Measurements from ENCODE around the gene PDIA6.

Gene PDIA6

GRCh38 chr2:10830641-10831399 is 18.2 kb upstream of the PDIA6 start:
- TF ChIP-seq CTCF (IDR thresholded peaks at IDR 0.05; ENCODE audit: insufficient read depth, low read length, poor library complexity, severe bottlenecking) (no peak), EZH2phosphoT487 (conservative IDR thresholded peaks at IDR 0.05; ENCODE audit: low read length) (no peak)
- H3K27ac ChIP-seq (ENCODE audit: low read depth, low read length) = no peak overlapping the region
- no peaks in the 10 kb centered on the region for H3K36me3 ChIP-seq (ENCODE audit: low read length)
- H3K4me3 ChIP-seq (ENCODE audit: insufficient read depth, low read length, poor library complexity, severe bottlenecking) = no peak overlapping the region
- H3K79me2 ChIP-seq (ENCODE audit: insufficient read depth, low read length) = no peaks in the 10 kb centered on the region
- H3F3A ChIP-seq (ENCODE audit: insufficient read depth) = no peaks in the 10 kb centered on the region
- no peaks in the 10 kb centered on the region for H3K9me2 ChIP-seq (replicated peaks; ENCODE audit: insufficient read depth, low read length)
- H3K4me2 ChIP-seq (ENCODE audit: low read depth, low read length, poor library complexity, severe bottlenecking) = no peak overlapping the region
- H3K27me3 ChIP-seq (ENCODE audit: low read length) = no peaks in the 10 kb centered on the region
- H2AFZ ChIP-seq (ENCODE audit: low read depth, low read length, severe bottlenecking) = no peak overlapping the region
- no peak overlapping the region for H3K9ac ChIP-seq (ENCODE audit: low read length)
- no peaks in the 10 kb centered on the region for H4K20me1 ChIP-seq (ENCODE audit: low read depth, low read length)
- no peaks in the 10 kb centered on the region for H3K9me3 ChIP-seq (ENCODE audit: insufficient read depth, low read length)

- H3K27ac ChIP-seq (ENCODE audit: low read depth, low read length) = no peak overlapping the region
- TF ChIP-seq CTCF (IDR thresholded peaks at IDR 0.05; ENCODE audit: insufficient read depth, low read length, poor library complexity, severe bottlenecking) = no peak
- no peak for TF ChIP-seq EZH2phosphoT487 (conservative IDR thresholded peaks at IDR 0.05; ENCODE audit: low read length)
- H2AFZ ChIP-seq (ENCODE audit: low read depth, low read length, severe bottlenecking) = no peak overlapping the region
Measured at GRCh38 chr2:10830203-10830602, 17.6 kb upstream of the PDIA6 start.

GRCh38 chr2:10829299-10829698 is 16.7 kb upstream of the PDIA6 start:
- H3K9me2 ChIP-seq (replicated peaks; ENCODE audit: insufficient read depth, low read length) = no peaks in the 10 kb centered on the region
- 0 out of 2 replicates have a peak, but pooled peaks cover 2% of the 10 kb centered on the region for H3K27me3 ChIP-seq (ENCODE audit: low read length)
- no peaks in the 10 kb centered on the region for H3F3A ChIP-seq (ENCODE audit: insufficient read depth)
- no peaks in the 10 kb centered on the region for H3K9me3 ChIP-seq (ENCODE audit: insufficient read depth, low read length)
- no peaks in the 10 kb centered on the region for H3K79me2 ChIP-seq (ENCODE audit: insufficient read depth, low read length)
- H3K27ac ChIP-seq (ENCODE audit: low read depth, low read length) = no peak overlapping the region
- no peak overlapping the region for H3K4me3 ChIP-seq (ENCODE audit: insufficient read depth, low read length, poor library complexity, severe bottlenecking)
- TF ChIP-seq EZH2phosphoT487 (conservative IDR thresholded peaks at IDR 0.05; ENCODE audit: low read length) (no peak), CTCF (IDR thresholded peaks at IDR 0.05; ENCODE audit: insufficient read depth, low read length, poor library complexity, severe bottlenecking) (no peak)
- no peak overlapping the region for H2AFZ ChIP-seq (ENCODE audit: low read depth, low read length, severe bottlenecking)
- H3K9ac ChIP-seq (ENCODE audit: low read length) = no peak overlapping the region
- H3K4me2 ChIP-seq (ENCODE audit: low read depth, low read length, poor library complexity, severe bottlenecking) = no peak overlapping the region
- no peaks in the 10 kb centered on the region for H4K20me1 ChIP-seq (ENCODE audit: low read depth, low read length)
- no peaks in the 10 kb centered on the region for H3K36me3 ChIP-seq (ENCODE audit: low read length)

More at GRCh38 chr2:10830203-10830602, 17.6 kb upstream of the PDIA6 start:
- H3K9me2 ChIP-seq (replicated peaks; ENCODE audit: insufficient read depth, low read length) = no peaks in the 10 kb centered on the region
- H4K20me1 ChIP-seq (ENCODE audit: low read depth, low read length) = no peaks in the 10 kb centered on the region
- no peaks in the 10 kb centered on the region for H3K79me2 ChIP-seq (ENCODE audit: insufficient read depth, low read length)
- no peaks in the 10 kb centered on the region for H3K27me3 ChIP-seq (ENCODE audit: low read length)
- H3K4me2 ChIP-seq (ENCODE audit: low read depth, low read length, poor library complexity, severe bottlenecking) = no peak overlapping the region
- H3K9me3 ChIP-seq (ENCODE audit: insufficient read depth, low read length) = no peaks in the 10 kb centered on the region
- no peaks in the 10 kb centered on the region for H3K36me3 ChIP-seq (ENCODE audit: low read length)
- no peak overlapping the region for H3K9ac ChIP-seq (ENCODE audit: low read length)
- no peaks in the 10 kb centered on the region for H3F3A ChIP-seq (ENCODE audit: insufficient read depth)
- H3K4me3 ChIP-seq (ENCODE audit: insufficient read depth, low read length, poor library complexity, severe bottlenecking) = no peak overlapping the region
